Mesenchymal stem cell (in vitro differentiated cells and primary cell): ENCODE data around the gene ARAP2.

Experiments
- DNase-seq: peaks from one replicate; pipeline ENCODE4 v3.0.0-alpha.2; 2013
- H2AFZ ChIP-seq: one replicate; pipeline ENCODE4 v1.6.1; 2013; ENCODE audit warnings: low read depth, mild to moderate bottlenecking, control low read depth, inconsistent platforms, low read length, moderate library complexity
- H2AK5ac ChIP-seq: 2 replicates; pipeline ENCODE4 v1.6.1; 2013; ENCODE audit warnings: low read length, moderate library complexity, mild to moderate bottlenecking, inconsistent platforms; ENCODE audit not compliant: severe bottlenecking
- H2BK120ac ChIP-seq: one replicate; pipeline ENCODE4 v1.6.1; 2013; ENCODE audit warnings: low read depth, mild to moderate bottlenecking, inconsistent platforms, low read length, moderate library complexity
- H2BK12ac ChIP-seq, 2 experiments: one replicate each; pipeline ENCODE4 v1.6.1; 2013; ENCODE audit warnings: inconsistent platforms in 2 of 2, low read length in 2 of 2, mild to moderate bottlenecking in 2 of 2, moderate library complexity in 2 of 2, control low read depth in 1 of 2
- H2BK15ac ChIP-seq: one replicate; pipeline ENCODE4 v1.6.1; 2013; ENCODE audit warnings: mild to moderate bottlenecking, low read depth, inconsistent platforms; ENCODE audit not compliant: poor library complexity, severe bottlenecking
- H2BK5ac ChIP-seq: 2 replicates; pipeline ENCODE4 v1.6.1; 2013; ENCODE audit warnings: low read depth, mild to moderate bottlenecking, low read length, control low read depth, inconsistent platforms; ENCODE audit not compliant: poor library complexity, severe bottlenecking
- H3K14ac ChIP-seq, 2 experiments: one replicate each; pipeline ENCODE4 v1.6.1; 2013; ENCODE audit warnings: inconsistent platforms in 2 of 2, low read length in 2 of 2, control low read depth in 1 of 2, mild to moderate bottlenecking in 1 of 2, moderate library complexity in 1 of 2
- H3K18ac ChIP-seq, 2 experiments: one replicate each; pipeline ENCODE4 v1.6.1; 2013; ENCODE audit warnings: inconsistent platforms in 2 of 2, low read length in 2 of 2, control low read depth in 1 of 2, low read depth in 1 of 2, mild to moderate bottlenecking in 1 of 2
- H3K23ac ChIP-seq, 2 experiments: one replicate each; pipeline ENCODE4 v1.6.1; 2013; ENCODE audit warnings: inconsistent platforms in 2 of 2, low read length in 2 of 2, mild to moderate bottlenecking in 2 of 2, moderate library complexity in 2 of 2, control low read depth in 1 of 2
- H3K27ac ChIP-seq: 2 replicates; pipeline ENCODE4 v1.5.1; 2013; ENCODE audit warnings: mild to moderate bottlenecking, moderate library complexity, low read length, control low read depth, inconsistent platforms; ENCODE audit not compliant: poor library complexity, severe bottlenecking
- H3K27me3 ChIP-seq, 2 experiments: 2 replicates each; pipeline versions ENCODE4 v1.6.1 to v1.7.0; 2013; ENCODE audit warnings: low read length in 2 of 2, mild to moderate bottlenecking in 2 of 2, moderate library complexity in 2 of 2, control low read depth in 1 of 2, inconsistent platforms in 1 of 2; ENCODE audit not compliant: control insufficient read depth in 1 of 2, insufficient read depth in 1 of 2
- H3K36me3 ChIP-seq, 2 experiments: 2 replicates each; pipeline versions ENCODE4 v1.6.1 to v1.7.0; 2013; ENCODE audit warnings: low read length in 2 of 2, control low read depth in 1 of 2, inconsistent platforms in 1 of 2, low read depth in 1 of 2, mild to moderate bottlenecking in 1 of 2; ENCODE audit not compliant: insufficient read depth in 2 of 2, control insufficient read depth in 1 of 2
- H3K4ac ChIP-seq, 2 experiments: one replicate each; pipeline ENCODE4 v1.6.1; 2013; ENCODE audit warnings: inconsistent platforms in 2 of 2, low read length in 2 of 2, mild to moderate bottlenecking in 2 of 2, moderate library complexity in 2 of 2, control low read depth in 1 of 2, low read depth in 1 of 2
- H3K4me1 ChIP-seq: 2 replicates; pipeline ENCODE4 v1.6.1; 2013; ENCODE audit warnings: low read depth, low read length, control low read depth; ENCODE audit not compliant: control insufficient read depth, insufficient read depth
- H3K4me2 ChIP-seq: 2 replicates; pipeline ENCODE4 v1.6.1; 2013; ENCODE audit warnings: low read length, mild to moderate bottlenecking, inconsistent platforms; ENCODE audit not compliant: poor library complexity, severe bottlenecking
- H3K4me3 ChIP-seq, 2 experiments: 2 replicates each; pipeline versions ENCODE4 v1.5.1 to v1.7.0; 2013; ENCODE audit warnings: low read length in 2 of 2, mild to moderate bottlenecking in 2 of 2, control low read depth in 1 of 2, low read depth in 1 of 2; ENCODE audit not compliant: insufficient read depth in 1 of 2
- H3K79me1 ChIP-seq: replicated peaks from 2 replicates; pipeline ENCODE4 v1.6.1; 2013; ENCODE audit warnings: mild to moderate bottlenecking, control low read depth, low read length, inconsistent platforms; ENCODE audit not compliant: poor library complexity, severe bottlenecking
- H3K9ac ChIP-seq: 2 replicates; pipeline ENCODE4 v1.7.0; 2013; ENCODE audit warnings: mild to moderate bottlenecking, low read length, moderate library complexity
- H3K9me3 ChIP-seq: 2 replicates; pipeline ENCODE4 v1.7.0; 2013; ENCODE audit warnings: mild to moderate bottlenecking, low read length; ENCODE audit not compliant: control insufficient read depth
- H4K8ac ChIP-seq: one replicate; pipeline ENCODE4 v1.6.1; 2013; ENCODE audit warnings: inconsistent platforms, mild to moderate bottlenecking, low read length, moderate library complexity
- H4K91ac ChIP-seq: one replicate; pipeline ENCODE4 v1.6.1; 2013; ENCODE audit warnings: mild to moderate bottlenecking, low read length, inconsistent platforms
- WGBS: methylation state at CpG from one replicate; pipeline ENCODE4 v1.1.7; 2013; ENCODE audit warnings: mixed read lengths; 5-methylcytosine and 5-hydroxymethylcytosine counted together

The ARAP2 gene

GRCh38 chr4:36214735-36215485, 29.4 kb downstream of the ARAP2 start:
- H2AFZ ChIP-seq = no peak overlapping the region
- H3K79me1 ChIP-seq = peaks cover 5% of the 10 kb centered on the region
- no peak for DNase-seq
- no peak overlapping the region for H2BK15ac ChIP-seq
- H3K9me3 ChIP-seq = no peaks in the 10 kb centered on the region
- WGBS = no CpG with 5 or more reads among the region's 4 CpGs
- H3K4me1 ChIP-seq = no peaks in the 10 kb centered on the region
- no peak overlapping the region for H4K8ac ChIP-seq
- H3K14ac ChIP-seq = no peak overlapping the region
- no peak overlapping the region for H3K23ac ChIP-seq
- H2AK5ac ChIP-seq = no peak overlapping the region
- no peak overlapping the region for H4K91ac ChIP-seq
- no peak overlapping the region for H3K4ac ChIP-seq
- no peak overlapping the region for H2BK12ac ChIP-seq
- no peak overlapping the region for H3K4me3 ChIP-seq
- no peak overlapping the region for H3K9ac ChIP-seq
- no peak overlapping the region for H3K27ac ChIP-seq
- no peak overlapping the region for H3K18ac ChIP-seq
- H3K4me2 ChIP-seq = no peak overlapping the region
- H3K27me3 ChIP-seq = no peaks in the 10 kb centered on the region
- no peak overlapping the region for H2BK5ac ChIP-seq
- H3K36me3 ChIP-seq = no peaks in the 10 kb centered on the region
- no peak overlapping the region for H2BK120ac ChIP-seq

DNA sequence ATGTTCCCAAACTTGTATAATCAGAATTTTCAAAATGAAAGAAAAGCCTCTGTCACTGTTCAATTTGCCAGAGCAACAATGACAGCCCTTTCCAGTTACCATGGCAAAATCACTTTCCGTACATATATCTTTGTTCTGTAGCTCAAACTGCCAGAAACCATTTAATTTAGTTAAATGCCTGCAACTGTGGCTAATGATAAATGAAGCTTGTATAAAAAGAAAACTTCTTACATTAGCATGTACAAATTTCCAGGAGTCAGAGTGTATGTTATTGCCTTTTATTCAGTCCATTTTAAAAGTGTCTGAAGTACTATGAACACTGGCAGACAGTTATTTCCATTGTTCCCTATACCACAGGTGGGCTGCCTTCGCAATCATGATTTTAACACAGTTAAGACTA, 30.3 kb downstream of the ARAP2 start:
- no peaks in the 10 kb centered on the region for H3K27me3 ChIP-seq
- no peak overlapping the region for H3K18ac ChIP-seq
- H3K23ac ChIP-seq = no peak overlapping the region
- no peak overlapping the region for H2BK12ac ChIP-seq
- no peak for DNase-seq
- no peak overlapping the region for H3K9ac ChIP-seq
- no peak overlapping the region for H3K27ac ChIP-seq
- no peak overlapping the region for H3K14ac ChIP-seq
- H3K4me3 ChIP-seq = no peak overlapping the region
- no peak overlapping the region for H2BK120ac ChIP-seq
- no peak overlapping the region for H3K4me2 ChIP-seq
- WGBS = 100% methylated on average over 2 of the region's 2 CpGs
- H2BK15ac ChIP-seq = no peak overlapping the region
- no peak overlapping the region for H2AK5ac ChIP-seq
- no peak overlapping the region for H3K4ac ChIP-seq
- no peak overlapping the region for H4K8ac ChIP-seq
- no peak overlapping the region for H4K91ac ChIP-seq
- H2BK5ac ChIP-seq = no peak overlapping the region
- H3K79me1 ChIP-seq = peaks cover 5% of the 10 kb centered on the region
- H3K9me3 ChIP-seq = no peaks in the 10 kb centered on the region
- H2AFZ ChIP-seq = no peak overlapping the region
- no peaks in the 10 kb centered on the region for H3K4me1 ChIP-seq
- no peaks in the 10 kb centered on the region for H3K36me3 ChIP-seq

DNA sequence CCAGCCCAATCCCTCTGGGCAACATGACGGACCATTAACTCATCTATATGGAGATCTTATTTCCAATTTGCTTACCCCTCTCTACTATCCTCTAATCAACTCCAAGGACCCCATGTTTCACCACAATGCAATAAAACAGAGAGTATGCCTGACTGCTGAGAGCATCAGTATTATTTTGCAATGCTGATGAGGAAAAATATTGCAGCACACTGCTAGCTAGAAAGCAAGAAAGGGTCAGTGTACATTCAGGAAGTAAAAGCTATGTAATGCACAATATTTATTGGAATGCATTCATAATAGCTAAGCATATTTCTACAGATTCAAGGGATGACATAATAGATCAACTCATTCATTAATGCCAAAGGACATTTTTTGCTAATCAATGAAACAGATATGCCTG, 33.2 kb downstream of the ARAP2 start:
- 90% methylated on average over 1 of the region's 1 CpG for WGBS
- H3K79me1 ChIP-seq = peaks cover 5% of the 10 kb centered on the region

GRCh38 chr4:36209941-36210649, 34.2 kb downstream of the ARAP2 start:
- Histone ChIP-seq H4K91ac (no peak overlapping the region), H2BK5ac (no peak overlapping the region), H2BK12ac (no peak overlapping the region), H3K23ac (no peak overlapping the region), H3K4me1 (peaks cover 3% of the 10 kb centered on the region), H2AFZ (no peak overlapping the region), H3K14ac (no peak overlapping the region), H3K9ac (no peak overlapping the region), H3K4me3 (no peak overlapping the region), H2BK15ac (no peak overlapping the region), H2BK120ac (no peak overlapping the region), H3K36me3 (no peaks in the 10 kb centered on the region), H3K9me3 (no peaks in the 10 kb centered on the region), H4K8ac (no peak overlapping the region), H3K4ac (no peak overlapping the region), H3K27me3 (no peaks in the 10 kb centered on the region), H3K18ac (no peak overlapping the region), H3K27ac (no peak overlapping the region), H3K79me1 (peaks cover 6% of the 10 kb centered on the region), H2AK5ac (no peak overlapping the region), H3K4me2 (no peak overlapping the region)
- no peak for DNase-seq
- 90% methylated on average over 6 of the region's 7 CpGs for WGBS

More for the DNA sequence above, 33.2 kb downstream of the ARAP2 start:
- Histone ChIP-seq H3K9me3 (no peaks in the 10 kb centered on the region), H2AFZ (no peak overlapping the region), H2AK5ac (no peak overlapping the region), H3K4me1 (peaks cover 1% of the 10 kb centered on the region), H2BK12ac (no peak overlapping the region), H4K91ac (no peak overlapping the region), H2BK15ac (no peak overlapping the region), H3K4me3 (no peak overlapping the region), H3K14ac (no peak overlapping the region), H4K8ac (no peak overlapping the region), H3K4ac (no peak overlapping the region), H3K36me3 (no peaks in the 10 kb centered on the region), H3K27ac (no peak overlapping the region), H3K27me3 (no peaks in the 10 kb centered on the region), H3K18ac (no peak overlapping the region), H2BK5ac (no peak overlapping the region), H2BK120ac (no peak overlapping the region), H3K4me2 (no peak overlapping the region), H3K23ac (no peak overlapping the region), H3K9ac (no peak overlapping the region)
- no peak for DNase-seq
